SK-N-SH treated with all-trans-retinoic acid at 6 μM for 48 hours (cell line): ENCODE measurements around the gene IRAG1.

Source experiments
- PATZ1 ChIP-seq: fragments of 250-450 bp; sonication (Bioruptor Pico); IDR thresholded peaks from 2 replicates; pipeline ENCODE4 v1.8.0; 2020; ENCODE audit warnings: mild to moderate bottlenecking, moderate library complexity, borderline replicate concordance
- RARB ChIP-seq: fragments of 250-450 bp; sonication (Bioruptor Pico); IDR thresholded peaks from 2 replicates; pipeline ENCODE4 v1.8.0; 2021; ENCODE audit warnings: mild to moderate bottlenecking, moderate library complexity
- SNAI2 ChIP-seq: fragments of 250-450 bp; sonication (Bioruptor Pico); IDR thresholded peaks from 2 replicates; pipeline ENCODE4 v1.5.0; 2020; ENCODE audit warnings: mild to moderate bottlenecking, moderate library complexity
- TCF4 ChIP-seq: fragments of 250-450 bp; sonication (Bioruptor Pico); IDR thresholded peaks from 2 replicates; pipeline ENCODE4 v1.8.0; 2021; ENCODE audit warnings: mild to moderate bottlenecking, moderate library complexity, borderline replicate concordance
- TOX ChIP-seq: fragments of 250-450 bp; sonication (Bioruptor Pico); IDR thresholded peaks from 2 replicates; pipeline ENCODE4 v1.8.0; 2021; ENCODE audit warnings: mild to moderate bottlenecking, moderate library complexity, borderline replicate concordance

GRCh38 chr11:10716122-10716521, 22.6 kb upstream of the IRAG1 start:
- TF ChIP-seq PATZ1 (CRISPR knock-in tag) (no peak), RARB (CRISPR knock-in tag) (no peak), TCF4 (CRISPR knock-in tag) (no peak), SNAI2 (CRISPR knock-in tag) (no peak), TOX (CRISPR knock-in tag) (no peak)
